ENCODE results near the gene CCDC88C. TPM values are rescaled to one million over a fixed set of nuclear protein-coding genes. Genes with fewer than 3 reads are reported as not detected.

CCDC88C gene
- total RNA-seq, 2 donors from 2014 or later = 4.0 to 4.4 TPM

DNA sequence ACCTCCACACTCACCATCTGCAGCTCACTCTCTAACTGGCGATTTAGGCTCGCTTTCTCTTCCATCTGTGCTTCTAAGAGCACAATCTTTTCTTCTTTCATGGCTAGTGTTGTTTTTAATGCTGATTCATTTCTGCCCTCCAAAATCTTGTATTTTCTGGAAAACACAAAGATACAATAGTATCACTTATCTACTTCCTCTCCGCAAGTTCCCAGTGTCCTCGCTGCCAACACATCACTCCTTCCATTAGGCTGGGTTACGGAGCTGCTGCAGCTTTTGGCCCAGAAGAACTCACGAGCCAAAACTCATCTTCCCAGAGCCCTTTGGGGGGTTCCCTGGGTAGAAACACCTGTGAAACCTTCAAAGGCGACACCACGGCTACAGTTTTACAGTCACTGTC, 109.3 kb downstream of the CCDC88C start:
- no peak for DNase-seq (ENCODE audit: low spot score)
- no peaks in the 10 kb centered on the region for H3K27me3 ChIP-seq
- peaks cover 0 to 6% of the 10 kb centered on the region in 2 donors for H3K4me1 ChIP-seq
- no peak for TF ChIP-seq CTCF (IDR thresholded peaks at IDR 0.05)
- no peaks in the 10 kb centered on the region for H3K36me3 ChIP-seq
- H3K27ac ChIP-seq = no peak overlapping the region
- no peak overlapping the region for H3K4me3 ChIP-seq
- no peaks in the 10 kb centered on the region for H3K9me3 ChIP-seq

GRCh38 chr14:91307652-91308051, 110.0 kb downstream of the CCDC88C start:
- Histone ChIP-seq H3K4me1 (peaks cover 0 to 6% of the 10 kb centered on the region in 2 donors), H3K9me3 (no peaks in the 10 kb centered on the region), H3K4me3 (no peak overlapping the region), H3K27me3 (no peaks in the 10 kb centered on the region), H3K27ac (no peak overlapping the region), H3K36me3 (no peaks in the 10 kb centered on the region)
- no peak for TF ChIP-seq CTCF (IDR thresholded peaks at IDR 0.05)
- no peak for DNase-seq (ENCODE audit: low spot score)

- no peaks in the 10 kb centered on the region for H3K36me3 ChIP-seq
Observed at GRCh38 chr14:91307046-91307445, 110.6 kb downstream of the CCDC88C start.

DNA sequence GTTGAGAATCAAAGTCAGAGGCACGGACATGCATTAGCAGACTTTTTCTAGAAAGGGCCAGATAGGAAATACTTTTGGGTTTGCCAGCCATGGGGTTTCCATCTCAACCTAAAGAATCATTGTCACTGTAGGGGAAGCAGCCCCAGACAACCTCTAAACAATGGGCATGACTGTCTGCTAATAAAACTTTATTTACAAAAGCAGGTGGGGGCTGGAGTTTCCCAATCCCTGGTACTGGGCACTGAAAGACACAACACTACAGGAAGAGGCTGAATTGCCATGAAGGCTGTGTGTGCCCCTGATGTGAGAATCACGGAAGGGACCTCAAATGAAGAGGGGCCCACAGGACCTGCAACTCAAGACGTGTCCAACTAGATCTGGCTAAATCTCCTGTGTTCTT, 111.1 kb downstream of the CCDC88C start:
- Histone ChIP-seq H3K36me3 (no peaks in the 10 kb centered on the region), H3K4me1 (peaks cover 0 to 6% of the 10 kb centered on the region in 2 donors), H3K27ac (no peak overlapping the region), H3K9me3 (no peaks in the 10 kb centered on the region), H3K4me3 (no peak overlapping the region), H3K27me3 (no peaks in the 10 kb centered on the region)
- DNase-seq (ENCODE audit: low spot score) = no peak
- TF ChIP-seq CTCF (IDR thresholded peaks at IDR 0.05) = no peak

More at GRCh38 chr14:91307046-91307445, 110.6 kb downstream of the CCDC88C start:
- no peak for TF ChIP-seq CTCF (IDR thresholded peaks at IDR 0.05)
- Histone ChIP-seq H3K27ac (no peak overlapping the region), H3K4me1 (peaks cover 0 to 6% of the 10 kb centered on the region in 2 donors), H3K9me3 (no peaks in the 10 kb centered on the region), H3K27me3 (no peaks in the 10 kb centered on the region), H3K4me3 (no peak overlapping the region)
- no peak for DNase-seq (ENCODE audit: low spot score)

- no peak for DNase-seq (ENCODE audit: low spot score)
Observed at GRCh38 chr14:91305650-91306431, 111.8 kb downstream of the CCDC88C start.

More at GRCh38 chr14:91305650-91306431, 111.8 kb downstream of the CCDC88C start:
- Histone ChIP-seq H3K36me3 (no peaks in the 10 kb centered on the region), H3K27me3 (no peaks in the 10 kb centered on the region), H3K4me3 (no peak overlapping the region), H3K9me3 (no peaks in the 10 kb centered on the region), H3K4me1 (peaks cover 0 to 6% of the 10 kb centered on the region in 2 donors), H3K27ac (no peak overlapping the region)
- TF ChIP-seq CTCF (IDR thresholded peaks at IDR 0.05) = no peak

Data from right atrium auricular region (tissue), 2 donors.